ENCODE data around the gene ASPN.

Gene ASPN

DNA sequence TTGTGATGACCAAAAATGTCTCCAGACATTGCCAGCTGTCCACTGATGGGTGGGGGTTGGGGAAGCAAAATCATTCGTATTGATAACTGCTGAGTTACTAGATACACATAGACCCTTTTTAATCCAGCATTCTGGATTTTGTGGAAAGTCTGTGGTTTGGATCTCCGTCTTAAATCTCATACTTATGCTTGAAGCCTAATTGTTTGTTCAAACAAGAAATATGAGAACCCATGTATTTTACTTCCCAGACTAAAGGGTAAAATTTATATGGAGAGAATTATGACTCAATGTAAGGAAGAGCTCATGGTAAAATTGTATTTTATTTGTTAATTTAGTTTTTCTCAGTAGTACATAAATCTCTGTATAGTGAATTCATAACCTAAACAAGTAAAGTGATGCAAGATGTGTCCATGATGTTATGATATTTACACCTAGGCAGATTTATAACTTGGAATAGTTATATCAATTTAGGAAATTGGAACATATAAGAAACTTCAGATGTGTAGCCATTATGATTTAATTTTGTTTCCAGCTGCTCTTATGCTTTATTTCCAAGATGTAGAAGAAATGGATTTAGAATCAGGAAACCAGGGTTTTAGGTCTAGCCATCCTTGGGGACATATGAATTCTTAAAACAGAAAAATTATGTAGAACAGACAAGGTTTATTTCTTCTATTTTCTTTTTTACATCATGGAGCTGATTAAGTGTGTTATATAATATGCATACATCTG is 73.4 kb downstream of the ASPN start:
- DNase-seq (ENCODE audit: low spot score): no peak

DNA sequence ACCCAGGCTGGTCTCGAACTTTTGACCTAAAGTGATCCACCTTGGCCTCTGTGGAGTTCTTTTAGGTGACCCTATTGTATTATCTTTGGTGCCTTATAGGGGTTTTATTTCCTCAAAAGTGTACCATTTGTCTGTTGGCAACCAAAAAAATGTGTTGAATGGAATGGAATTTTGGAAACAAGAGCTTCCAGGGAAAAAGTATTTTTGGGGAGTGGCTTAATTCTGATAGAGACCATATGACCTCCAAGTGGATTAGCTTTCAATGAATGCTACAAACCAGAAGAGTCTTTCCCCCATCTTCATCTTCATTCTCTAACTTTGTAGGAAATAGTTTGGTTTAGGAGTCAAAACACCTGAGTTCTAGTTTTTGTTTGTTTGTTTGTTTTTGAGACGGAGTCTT is 74.5 kb downstream of the ASPN start:
- DNase-seq (ENCODE audit: low spot score): no peak

- no peak for DNase-seq (ENCODE audit: low spot score)
These were observed 75.8 kb downstream of the ASPN start for GRCh38 chr9:92406477-92406876.
